ENCODE results near the gene DBNL. TPM values are rescaled to one million over a fixed set of nuclear protein-coding genes. Genes with fewer than 3 reads are reported as not detected.

Gene DBNL
- total and polyA plus RNA-seq, 7 donors, result 76.7 to 149 (median 91.9) TPM

GRCh38 chr7:44101303-44101965 is 56.9 kb downstream of the DBNL start:
- peak overlapping the region; percentile 55 to 91 (median 60) for H3K27ac ChIP-seq
- DNase-seq, result no peak
- H3K9me3 ChIP-seq, result no peaks in the 10 kb centered on the region
- H3K27me3 ChIP-seq, result peaks cover 5 to 27% (median 14%) of the 10 kb centered on the region in 3 donors
- no peak for TF ChIP-seq POLR2A (IDR thresholded peaks at IDR 0.05)
- TF ChIP-seq EP300 (IDR thresholded peaks at IDR 0.05), result no peak
- no peak for TF ChIP-seq POLR2AphosphoS5 (IDR thresholded peaks at IDR 0.05)
- TF ChIP-seq CTCF (IDR thresholded peaks at IDR 0.05), result no peak
- intact Hi-C loops (cut with DNase I), result no loop called here
- H3K4me1 ChIP-seq, result peaks cover 0 to 23% (median 20%) of the 10 kb centered on the region in 4 donors
- WGBS, 2 donors, result 83 to 88% methylated on average over 3 of the region's 3 CpGs
- no peak overlapping the region for H3K4me3 ChIP-seq
- no peaks in the 10 kb centered on the region for H3K36me3 ChIP-seq

GRCh38 chr7:44101966-44102845 is 57.7 kb downstream of the DBNL start:
- H3K36me3 ChIP-seq, result peaks cover 0 to 6% (median 0%) of the 10 kb centered on the region in 4 donors
- no peaks in the 10 kb centered on the region for H3K9me3 ChIP-seq
- peaks cover 5 to 34% (median 14%) of the 10 kb centered on the region in 3 donors for H3K27me3 ChIP-seq
- intact Hi-C loops (cut with DNase I), result no loop called here
- no peak for TF ChIP-seq CTCF (IDR thresholded peaks at IDR 0.05)
- no peak for TF ChIP-seq POLR2AphosphoS5 (IDR thresholded peaks at IDR 0.05)
- TF ChIP-seq EP300 (IDR thresholded peaks at IDR 0.05), result no peak
- TF ChIP-seq POLR2A (IDR thresholded peaks at IDR 0.05), result no peak
- peaks cover 0 to 25% (median 21%) of the 10 kb centered on the region in 4 donors for H3K4me1 ChIP-seq
- DNase-seq, result peak; percentile 65
- WGBS, 2 donors, result 87 to 88% methylated on average over 14 of the region's 14 CpGs
- H3K27ac ChIP-seq, result peak overlapping the region; percentile 61 to 91 (median 75)
- H3K4me3 ChIP-seq, result no peak overlapping the region

GRCh38 chr7:44102846-44103565 is 58.5 kb downstream of the DBNL start:
- intact Hi-C loops (cut with DNase I), result no loop called here
- Histone ChIP-seq H3K4me1 (peaks cover 0 to 29% (median 21%) of the 10 kb centered on the region in 4 donors), H3K4me3 (no peak overlapping the region), H3K36me3 (peaks cover 0 to 9% (median 0%) of the 10 kb centered on the region in 4 donors), H3K27ac (peak overlapping the region; percentile 74 to 91 (median 78)), H3K27me3 (peaks cover 5 to 41% (median 14%) of the 10 kb centered on the region in 3 donors), H3K9me3 (no peaks in the 10 kb centered on the region)
- DNase-seq, result no peak
- TF ChIP-seq CTCF (IDR thresholded peaks at IDR 0.05) (no peak), POLR2A (IDR thresholded peaks at IDR 0.05) (no peak), EP300 (IDR thresholded peaks at IDR 0.05) (no peak), POLR2AphosphoS5 (IDR thresholded peaks at IDR 0.05) (no peak)
- WGBS, 2 donors, result 70 to 82% methylated on average over 8 of the region's 8 CpGs

GRCh38 chr7:44103566-44103922 is 59.0 kb downstream of the DBNL start:
- H3K27me3 ChIP-seq, result peaks cover 5 to 46% (median 14%) of the 10 kb centered on the region in 3 donors
- H3K4me1 ChIP-seq, result peaks cover 0 to 29% (median 21%) of the 10 kb centered on the region in 4 donors
- peaks cover 0 to 9% (median 0%) of the 10 kb centered on the region in 4 donors for H3K36me3 ChIP-seq
- 49 to 63% methylated on average over 8 of the region's 8 CpGs for WGBS, 2 donors
- TF ChIP-seq POLR2AphosphoS5 (IDR thresholded peaks at IDR 0.05), result no peak
- no peak for TF ChIP-seq EP300 (IDR thresholded peaks at IDR 0.05)
- TF ChIP-seq POLR2A (IDR thresholded peaks at IDR 0.05), result no peak
- no peak for TF ChIP-seq CTCF (IDR thresholded peaks at IDR 0.05)
- H3K9me3 ChIP-seq, result no peaks in the 10 kb centered on the region
- H3K4me3 ChIP-seq, result peak overlapping the region in 2 of 4 donors; percentile 55 to 65
- H3K27ac ChIP-seq, result peak overlapping the region; percentile 74 to 91 (median 78)
- intact Hi-C loops (cut with DNase I), result no loop called here
- DNase-seq, result no peak
